Naive thymus-derived CD4-positive, alpha-beta T cell (primary cell): Measurements from ENCODE around the gene CYP4F12. TPM values are rescaled to one million over a fixed set of nuclear protein-coding genes. Genes with fewer than 3 reads are reported as not detected.
A peak's percentile ranks its signal among the peaks of the same experiment; 100 is the strongest.

Experiments used
- ATAC-seq: fragments of 150-1000 bp; cut with Tn5 transposase; 2 replicates; pipeline ENCODE4 v1.10.0; 2021; ENCODE audit warnings: mild to moderate bottlenecking, moderate library complexity
- CTCF ChIA-PET: fragments of 350-600 bp; sonication (Branson Sonifier 250); formaldehyde crosslinking; loops from one replicate; lab custom pipeline; 2021; ENCODE audit warnings: antibody characterized with exemption; lab: Charles Lee
- POLR2A ChIA-PET: fragments of 350-600 bp; sonication (Branson Sonifier 250); formaldehyde crosslinking; loops from one replicate; lab custom pipeline; 2021; ENCODE audit warnings: antibody characterized with exemption, inconsistent platforms; lab: Charles Lee
- DNase-seq, 9 donors: peaks; one replicate each; pipeline versions ENCODE4 v3.0.0 to v3.0.0-alpha.2; 2020 to 2022; ENCODE audit warnings: mixed read lengths in 1 of 9
- H3K27ac ChIP-seq: one replicate; pipeline ENCODE4 v1.7.0; 2013; ENCODE audit warnings: mild to moderate bottlenecking, low read depth, low read length, moderate library complexity
- H3K27me3 ChIP-seq, 2 donors: one replicate each; pipeline ENCODE4 v1.7.0; 2013; ENCODE audit warnings: low read length in 2 of 2, mild to moderate bottlenecking in 2 of 2, moderate library complexity in 2 of 2; ENCODE audit not compliant: control insufficient read depth in 2 of 2, insufficient read depth in 2 of 2
- H3K36me3 ChIP-seq, 3 experiments: 1 replicate in 2 of 3; 2 replicates in 1 of 3; pipeline ENCODE4 v1.7.0; 2013; ENCODE audit warnings: low read length in 3 of 3, mild to moderate bottlenecking in 3 of 3, moderate library complexity in 1 of 3; ENCODE audit not compliant: insufficient read depth in 3 of 3, control insufficient read depth in 2 of 3
- H3K4me1 ChIP-seq, 2 donors: one replicate each; pipeline ENCODE4 v1.7.0; 2013; ENCODE audit warnings: low read length in 2 of 2, mild to moderate bottlenecking in 2 of 2, moderate library complexity in 1 of 2; ENCODE audit not compliant: control insufficient read depth in 2 of 2, insufficient read depth in 2 of 2
- H3K4me3 ChIP-seq: 2 replicates; pipeline ENCODE4 v1.7.0; 2013; ENCODE audit warnings: mild to moderate bottlenecking, low read length
- H3K9me3 ChIP-seq, 3 experiments: 1 replicate in 2 of 3; 2 replicates in 1 of 3; pipeline ENCODE4 v1.7.0; 2013; ENCODE audit warnings: low read length in 3 of 3; ENCODE audit not compliant: control insufficient read depth in 2 of 3
- H3K27ac Mint-ChIP-seq, 9 donors: one replicate each; pipeline ENCODE4 v1.8.0; 2020 to 2022; ENCODE audit warnings: mixed read lengths in 9 of 9, mild to moderate bottlenecking in 8 of 9, moderate library complexity in 5 of 9, inconsistent platforms in 2 of 9
- H3K27me3 Mint-ChIP-seq, 5 donors: one replicate each; pipeline ENCODE4 v1.8.0; 2021 to 2022; ENCODE audit warnings: mixed read lengths in 5 of 5, mild to moderate bottlenecking in 1 of 5
- H3K36me3 Mint-ChIP-seq, 5 donors: one replicate each; pipeline ENCODE4 v1.8.0; 2020 to 2022; ENCODE audit warnings: mixed read lengths in 5 of 5, mild to moderate bottlenecking in 3 of 5, inconsistent platforms in 1 of 5
- H3K4me1 Mint-ChIP-seq, 7 donors: one replicate each; pipeline ENCODE4 v1.8.0; 2020 to 2022; ENCODE audit warnings: mixed read lengths in 7 of 7, mild to moderate bottlenecking in 3 of 7, inconsistent platforms in 1 of 7
- H3K4me3 Mint-ChIP-seq, 10 donors: one replicate each; pipeline ENCODE4 v1.8.0; 2020 to 2022; ENCODE audit warnings: mild to moderate bottlenecking in 10 of 10, mixed read lengths in 10 of 10, moderate library complexity in 6 of 10, inconsistent platforms in 2 of 10
- H3K9me3 Mint-ChIP-seq, 11 donors: one replicate each; pipeline ENCODE4 v1.8.0; 2020 to 2022; ENCODE audit warnings: mixed read lengths in 11 of 11, mild to moderate bottlenecking in 4 of 11, inconsistent platforms in 1 of 11, moderate library complexity in 1 of 11
- intact Hi-C, 2 donors: fragments of 100-400 bp; cut with micrococcal nuclease; formaldehyde crosslinking; loops; one replicate each; pipeline ENCODE4 v1.15.1; 2023
- polyA plus RNA-seq, 2 donors: library from polyadenylated mRNA; unstranded; fragments of 300-500 nt; fragmentation: Illumina TruSeq; gene quantifications; one replicate each; pipeline ENCODE4 v1.2.3, GENCODE V29; 2021
- total RNA-seq, 6 experiments: library from RNA in 5 of 6; stranded (reverse) in 5 of 6; gene quantifications; 1 replicate in 5 of 6; 2 replicates in 1 of 6; pipeline ENCODE4 v1.2.3 and lab custom pipeline; 2021 to 2026

The CYP4F12 gene
- total and polyA plus RNA-seq, 7 experiments from 2014 or later, result 0.50 to 1.6 (median 0.96) TPM; not detected in 3

- DNase-seq, result no peak
- ChIA-PET CTCF (no interaction called here), POLR2A (no interaction called here)
- no peak overlapping the region for H3K27ac ChIP-seq
- H3K9me3 Mint-ChIP-seq, result no peaks in the 10 kb centered on the region
- H3K27ac Mint-ChIP-seq, result no peak overlapping the region
- peaks cover 0 to 14% (median 10%) of the 10 kb centered on the region in 5 donors for H3K27me3 Mint-ChIP-seq
- H3K4me1 ChIP-seq, result no peaks in the 10 kb centered on the region
- H3K9me3 ChIP-seq, result no peaks in the 10 kb centered on the region
- H3K4me3 Mint-ChIP-seq, result no peak overlapping the region
- H3K36me3 Mint-ChIP-seq, result no peaks in the 10 kb centered on the region
- H3K27me3 ChIP-seq, result no peaks in the 10 kb centered on the region
- intact Hi-C loops, result no loop called here
- no peak for ATAC-seq
- no peaks in the 10 kb centered on the region for H3K36me3 ChIP-seq
- no peak overlapping the region for H3K4me3 ChIP-seq
- H3K4me1 Mint-ChIP-seq, result peaks cover 0 to 12% (median 0%) of the 10 kb centered on the region in 7 donors
Observed at GRCh38 chr19:15640904-15641597, 31.8 kb upstream of the CYP4F12 start.

- Mint-ChIP-seq H3K4me1 (peaks cover 0 to 12% (median 0%) of the 10 kb centered on the region in 7 donors), H3K27ac (no peak overlapping the region), H3K27me3 (peaks cover 0 to 17% (median 14%) of the 10 kb centered on the region in 5 donors), H3K36me3 (no peaks in the 10 kb centered on the region), H3K4me3 (no peak overlapping the region), H3K9me3 (no peaks in the 10 kb centered on the region)
- Histone ChIP-seq H3K27me3 (no peaks in the 10 kb centered on the region), H3K36me3 (no peaks in the 10 kb centered on the region), H3K27ac (no peak overlapping the region), H3K9me3 (no peaks in the 10 kb centered on the region), H3K4me3 (no peak overlapping the region), H3K4me1 (no peaks in the 10 kb centered on the region)
- DNase-seq, result no peak
- CTCF ChIA-PET, result no interaction called here
- ATAC-seq, result peak; percentile 47
- POLR2A ChIA-PET, result no interaction called here
- intact Hi-C loops, result no loop called here
Observed at GRCh38 chr19:15641901-15642491, 30.9 kb upstream of the CYP4F12 start.

- Histone ChIP-seq H3K9me3 (no peaks in the 10 kb centered on the region), H3K4me1 (no peaks in the 10 kb centered on the region), H3K27ac (no peak overlapping the region), H3K27me3 (no peaks in the 10 kb centered on the region), H3K36me3 (no peaks in the 10 kb centered on the region), H3K4me3 (no peak overlapping the region)
- no peak overlapping the region for H3K27ac Mint-ChIP-seq
- peaks cover 0 to 12% (median 0%) of the 10 kb centered on the region in 7 donors for H3K4me1 Mint-ChIP-seq
- POLR2A ChIA-PET, result no interaction called here
- ATAC-seq, result no peak
- no peaks in the 10 kb centered on the region for H3K36me3 Mint-ChIP-seq
- no peak for DNase-seq
- intact Hi-C loops, result no loop called here
- CTCF ChIA-PET, result no interaction called here
- H3K4me3 Mint-ChIP-seq, result no peak overlapping the region
- H3K27me3 Mint-ChIP-seq, result peaks cover 0 to 23% (median 9%) of the 10 kb centered on the region in 5 donors
- H3K9me3 Mint-ChIP-seq, result no peaks in the 10 kb centered on the region
Observed at GRCh38 chr19:15642807-15643206, 30.1 kb upstream of the CYP4F12 start.

GRCh38 chr19:15643387-15643786, 29.5 kb upstream of the CYP4F12 start:
- Histone ChIP-seq H3K27me3 (no peaks in the 10 kb centered on the region), H3K27ac (no peak overlapping the region), H3K9me3 (no peaks in the 10 kb centered on the region), H3K36me3 (no peaks in the 10 kb centered on the region), H3K4me3 (no peak overlapping the region), H3K4me1 (no peaks in the 10 kb centered on the region)
- no peak overlapping the region for H3K4me3 Mint-ChIP-seq
- peaks cover 0 to 23% (median 8%) of the 10 kb centered on the region in 5 donors for H3K27me3 Mint-ChIP-seq
- H3K9me3 Mint-ChIP-seq, result no peaks in the 10 kb centered on the region
- peaks cover 0 to 12% (median 0%) of the 10 kb centered on the region in 7 donors for H3K4me1 Mint-ChIP-seq
- no peaks in the 10 kb centered on the region for H3K36me3 Mint-ChIP-seq
- intact Hi-C loops, result no loop called here
- ATAC-seq (no peak), DNase-seq (no peak)
- ChIA-PET POLR2A (no interaction called here), CTCF (no interaction called here)
- H3K27ac Mint-ChIP-seq, result no peak overlapping the region

GRCh38 chr19:15644066-15644741, 28.7 kb upstream of the CYP4F12 start:
- Histone ChIP-seq H3K36me3 (no peaks in the 10 kb centered on the region), H3K9me3 (no peaks in the 10 kb centered on the region), H3K27ac (no peak overlapping the region), H3K4me1 (no peaks in the 10 kb centered on the region), H3K27me3 (no peaks in the 10 kb centered on the region), H3K4me3 (no peak overlapping the region)
- CTCF ChIA-PET, result no interaction called here
- Mint-ChIP-seq H3K9me3 (no peaks in the 10 kb centered on the region), H3K27me3 (peaks cover 0 to 22% (median 8%) of the 10 kb centered on the region in 5 donors), H3K36me3 (no peaks in the 10 kb centered on the region), H3K4me3 (no peak overlapping the region), H3K4me1 (peaks cover 0 to 12% (median 0%) of the 10 kb centered on the region in 7 donors), H3K27ac (no peak overlapping the region)
- DNase-seq (no peak), ATAC-seq (no peak)
- intact Hi-C loops, result no loop called here
- POLR2A ChIA-PET, result no interaction called here

- Histone ChIP-seq H3K27ac (no peak overlapping the region), H3K27me3 (no peaks in the 10 kb centered on the region), H3K4me1 (no peaks in the 10 kb centered on the region), H3K9me3 (no peaks in the 10 kb centered on the region), H3K4me3 (no peak overlapping the region), H3K36me3 (no peaks in the 10 kb centered on the region)
- ChIA-PET POLR2A (no interaction called here), CTCF (no interaction called here)
- no peak overlapping the region for H3K27ac Mint-ChIP-seq
- DNase-seq (no peak), ATAC-seq (no peak)
- H3K36me3 Mint-ChIP-seq, result no peaks in the 10 kb centered on the region
- no peak overlapping the region for H3K4me3 Mint-ChIP-seq
- peaks cover 0 to 12% (median 0%) of the 10 kb centered on the region in 7 donors for H3K4me1 Mint-ChIP-seq
- peaks cover 0 to 18% (median 8%) of the 10 kb centered on the region in 5 donors for H3K27me3 Mint-ChIP-seq
- no peaks in the 10 kb centered on the region for H3K9me3 Mint-ChIP-seq
- intact Hi-C loops, result no loop called here
Observed at GRCh38 chr19:15644816-15645215, 28.1 kb upstream of the CYP4F12 start.
